ENCODE results near the gene ZNF112. TPM values are rescaled to one million over a fixed set of nuclear protein-coding genes. Genes with fewer than 3 reads are reported as not detected.

ZNF112 gene
- polyA plus RNA-seq, 1 experiment = 1.9 TPM

DNA sequence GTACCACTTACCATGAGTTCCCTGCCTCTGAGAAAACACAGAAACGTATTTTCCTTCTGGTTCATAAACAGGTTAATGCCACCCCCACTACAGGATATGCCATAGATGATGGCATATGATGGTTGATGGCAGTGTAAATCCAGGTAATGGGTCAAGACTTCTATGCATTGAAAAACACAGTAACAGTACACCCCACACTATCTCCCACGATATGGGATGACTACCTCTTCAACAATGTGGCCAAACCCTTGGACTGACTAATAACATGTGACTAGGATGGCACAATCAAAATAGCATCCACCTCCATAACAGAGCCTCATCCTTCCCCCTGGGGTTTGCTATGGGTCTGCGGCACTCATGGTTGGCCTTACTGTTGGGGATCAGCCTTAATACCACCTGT is 73.6 kb downstream of the ZNF112 start:
- CTCF ChIA-PET = no interaction called here
- POLR2A ChIA-PET = no interaction called here
- no peak for DNase-seq (ENCODE audit: low read depth)

DNA sequence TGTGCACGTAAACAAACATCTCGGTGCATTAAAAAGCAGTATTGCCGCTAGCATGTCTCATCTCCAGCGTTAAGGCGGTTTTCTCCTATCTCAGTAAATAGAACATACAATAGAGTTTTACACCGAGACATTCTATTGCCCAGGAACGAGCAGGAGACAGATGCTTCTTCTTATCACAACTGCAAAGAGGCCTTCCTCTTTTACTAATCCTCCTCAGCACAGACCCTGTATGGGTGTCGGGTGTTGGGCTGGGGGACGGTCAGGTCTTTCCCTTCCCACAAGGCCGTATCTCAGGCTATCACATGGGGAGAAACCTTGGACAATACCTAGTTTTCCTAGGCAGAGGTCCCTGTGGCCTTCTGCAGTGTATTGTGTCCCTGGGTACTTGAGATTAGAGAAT is 75.6 kb downstream of the ZNF112 start:
- H3K36me3 ChIP-seq (ENCODE audit: control insufficient read depth, insufficient read depth, low read length) = no peaks in the 10 kb centered on the region
- CTCF ChIA-PET = no interaction called here

More for the DNA sequence above, 73.6 kb downstream of the ZNF112 start:
- TF ChIP-seq, protein P1, sequence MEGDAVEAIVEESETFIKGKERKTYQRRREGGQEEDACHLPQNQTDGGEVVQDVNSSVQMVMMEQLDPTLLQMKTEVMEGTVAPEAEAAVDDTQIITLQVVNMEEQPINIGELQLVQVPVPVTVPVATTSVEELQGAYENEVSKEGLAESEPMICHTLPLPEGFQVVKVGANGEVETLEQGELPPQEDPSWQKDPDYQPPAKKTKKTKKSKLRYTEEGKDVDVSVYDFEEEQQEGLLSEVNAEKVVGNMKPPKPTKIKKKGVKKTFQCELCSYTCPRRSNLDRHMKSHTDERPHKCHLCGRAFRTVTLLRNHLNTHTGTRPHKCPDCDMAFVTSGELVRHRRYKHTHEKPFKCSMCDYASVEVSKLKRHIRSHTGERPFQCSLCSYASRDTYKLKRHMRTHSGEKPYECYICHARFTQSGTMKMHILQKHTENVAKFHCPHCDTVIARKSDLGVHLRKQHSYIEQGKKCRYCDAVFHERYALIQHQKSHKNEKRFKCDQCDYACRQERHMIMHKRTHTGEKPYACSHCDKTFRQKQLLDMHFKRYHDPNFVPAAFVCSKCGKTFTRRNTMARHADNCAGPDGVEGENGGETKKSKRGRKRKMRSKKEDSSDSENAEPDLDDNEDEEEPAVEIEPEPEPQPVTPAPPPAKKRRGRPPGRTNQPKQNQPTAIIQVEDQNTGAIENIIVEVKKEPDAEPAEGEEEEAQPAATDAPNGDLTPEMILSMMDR (IDR thresholded peaks at IDR 0.05; ENCODE audit: insufficient read depth, low read depth, low read length) = no peak
- no peaks in the 10 kb centered on the region for H3K27me3 ChIP-seq (ENCODE audit: control insufficient read depth, insufficient read depth, low read length)
- 0 out of 2 replicates have a peak, but pooled peaks cover 1% of the 10 kb centered on the region for H3K36me3 ChIP-seq (ENCODE audit: control insufficient read depth, insufficient read depth, low read length)
- H3K4me3 ChIP-seq (ENCODE audit: low read depth, low read length) = no peak overlapping the region

DNA sequence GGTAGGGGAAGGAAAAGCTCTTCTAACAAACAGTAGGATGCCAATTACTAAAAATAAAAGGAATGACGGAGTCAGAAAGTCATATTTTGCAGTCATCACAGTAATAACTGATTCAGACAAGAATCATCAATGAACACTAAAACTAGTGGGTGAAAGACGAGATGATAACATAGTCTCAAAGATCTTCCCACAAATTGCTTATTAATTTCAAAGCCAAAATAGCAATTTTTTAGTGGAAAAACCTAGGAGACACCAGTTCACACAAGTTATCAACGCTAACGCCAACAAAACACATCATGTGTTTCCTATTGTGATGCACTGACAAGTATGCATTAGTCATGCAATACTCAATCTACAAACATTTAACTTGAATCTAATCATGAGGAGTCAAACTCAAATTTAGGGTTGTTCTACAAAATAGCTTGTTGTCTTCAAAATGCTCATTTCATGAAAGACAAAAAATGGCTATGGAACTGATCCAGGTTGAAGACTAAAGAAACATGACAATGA is 78.2 kb downstream of the ZNF112 start:
- POLR2A ChIA-PET = no interaction called here
- H3K27me3 ChIP-seq (ENCODE audit: control insufficient read depth, insufficient read depth, low read length) = no peaks in the 10 kb centered on the region
- DNase-seq (ENCODE audit: low read depth) = no peak
- CTCF ChIA-PET = no interaction called here
- no peak overlapping the region for H3K4me3 ChIP-seq (ENCODE audit: low read depth, low read length)
- no peaks in the 10 kb centered on the region for H3K36me3 ChIP-seq (ENCODE audit: control insufficient read depth, insufficient read depth, low read length)
- TF ChIP-seq, protein P1 (IDR thresholded peaks at IDR 0.05; ENCODE audit: insufficient read depth, low read depth, low read length) = no peak

More for the DNA sequence above, 75.6 kb downstream of the ZNF112 start:
- no peak for DNase-seq (ENCODE audit: low read depth)
- POLR2A ChIA-PET = no interaction called here
- H3K27me3 ChIP-seq (ENCODE audit: control insufficient read depth, insufficient read depth, low read length) = no peaks in the 10 kb centered on the region
- TF ChIP-seq, protein P1 (IDR thresholded peaks at IDR 0.05; ENCODE audit: insufficient read depth, low read depth, low read length) = no peak
- H3K4me3 ChIP-seq (ENCODE audit: low read depth, low read length) = no peak overlapping the region

DNA sequence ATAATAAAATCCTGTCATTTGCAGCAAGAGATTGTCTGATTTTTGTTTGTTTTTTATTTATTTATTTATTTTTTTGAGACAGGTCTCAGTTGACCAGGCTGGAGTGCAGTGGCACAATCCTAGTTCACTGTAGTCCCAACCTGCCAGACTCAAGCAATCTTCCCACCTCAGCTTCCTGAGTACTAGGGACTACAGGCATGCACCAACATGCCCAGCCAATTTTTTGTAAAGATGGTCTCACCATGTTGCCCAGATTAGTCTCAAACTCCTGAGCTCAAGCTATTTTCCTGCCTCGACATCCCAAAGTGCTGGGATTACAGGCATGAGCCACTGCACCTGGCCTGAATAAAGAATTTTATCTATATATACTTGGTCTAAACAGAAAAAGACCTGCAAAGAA is 79.1 kb downstream of the ZNF112 start:
- H3K36me3 ChIP-seq (ENCODE audit: control insufficient read depth, insufficient read depth, low read length) = no peaks in the 10 kb centered on the region
- no peaks in the 10 kb centered on the region for H3K27me3 ChIP-seq (ENCODE audit: control insufficient read depth, insufficient read depth, low read length)
- no peak overlapping the region for H3K4me3 ChIP-seq (ENCODE audit: low read depth, low read length)
- TF ChIP-seq, protein P1 (IDR thresholded peaks at IDR 0.05; ENCODE audit: insufficient read depth, low read depth, low read length) = no peak
- CTCF ChIA-PET = no interaction called here
- no peak for DNase-seq (ENCODE audit: low read depth)
- POLR2A ChIA-PET = no interaction called here

Small RNA genes within 50 kb of the gene (small RNA-seq; reads per million reads assigned to genes)
- not detected for gene NDUFA3P1 (ENCODE audit: insufficient read length, low read depth, low replicate concordance)

Other genes with a start within 250 kb of the ZNF112 start
- 1.3 and 2.5 TPM in 2 replicates for gene ZNF225, start 243.3 kb downstream of the ZNF112 start, polyA plus RNA-seq (2011; rRNA removed)
- 3.1 and 5.0 TPM in 2 replicates for gene ZNF234, start 215.1 kb downstream of the ZNF112 start, polyA plus RNA-seq (2011; rRNA removed)
- 11.0 and 16.4 TPM in 2 replicates for gene ZNF226, start 191.6 kb downstream of the ZNF112 start, polyA plus RNA-seq (2011; rRNA removed)
- 5.9 and 7.7 TPM in 2 replicates for gene ZNF227, start 144.1 kb downstream of the ZNF112 start, polyA plus RNA-seq (2011; rRNA removed)
- gene ZNF233, start 96.8 kb downstream of the ZNF112 start, polyA plus RNA-seq (2011; rRNA removed) = 0.61 and 1.4 TPM in 2 replicates
- 1.3 and 2.7 TPM in 2 replicates for gene ZNF235, start 51.7 kb downstream of the ZNF112 start, polyA plus RNA-seq (2011; rRNA removed)
- 1.3 and 2.4 TPM in 2 replicates for gene ZNF285, start 44.9 kb upstream of the ZNF112 start, polyA plus RNA-seq (2011; rRNA removed)
- 4.5 and 8.4 TPM in 2 replicates for gene ZNF229, start 91.8 kb upstream of the ZNF112 start, polyA plus RNA-seq (2011; rRNA removed)
- gene ZNF180, start 143.8 kb upstream of the ZNF112 start, polyA plus RNA-seq (2011; rRNA removed) = 0.80 and 1.2 TPM in 2 replicates
- not detected in 2 replicates for gene CEACAM20, start 173.0 kb upstream of the ZNF112 start, polyA plus RNA-seq (2011; rRNA removed)

Measured in BJ (cell line).